ENCODE measurements around the gene RBKS. TPM values are rescaled to one million over a fixed set of nuclear protein-coding genes. Genes with fewer than 3 reads are reported as not detected.
A peak's percentile ranks its signal among the peaks of the same experiment; 100 is the strongest.

The RBKS gene
- total and polyA plus RNA-seq, 4 donors: 0.90 to 6.5 (median 4.6) TPM

DNA sequence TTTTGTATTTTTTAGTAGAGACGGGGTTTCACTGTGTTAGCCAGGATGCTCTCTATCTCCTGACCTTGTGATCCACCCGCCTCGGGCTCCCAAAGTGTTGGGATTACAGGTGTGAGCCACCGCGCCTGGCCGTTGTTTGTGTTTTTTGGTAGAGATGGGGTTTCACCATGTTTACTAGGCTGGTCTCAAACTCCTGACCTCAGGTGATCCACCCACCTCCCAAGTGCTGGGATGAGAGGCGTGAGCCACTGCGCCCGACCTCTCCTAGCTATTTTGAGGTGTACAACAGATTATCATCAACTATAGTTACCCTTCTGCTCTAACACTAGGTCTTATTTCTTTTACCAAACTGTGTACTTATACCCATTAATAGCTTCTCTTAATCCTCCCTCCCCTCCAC is 147.6 kb downstream of the RBKS start:
- Histone ChIP-seq H3K4me1 (ENCODE audit: control insufficient read depth in 1 of 2, insufficient read depth in 2 of 2, low read length in 2 of 2) (peaks cover 0 to 2% of the 10 kb centered on the region in 2 donors), H3K4me3 (ENCODE audit: low read length in 2 of 2) (no peak overlapping the region), H3K9me3 (ENCODE audit: control insufficient read depth, low read length) (no peaks in the 10 kb centered on the region), H3K27ac (ENCODE audit: low read depth in 1 of 2, low read length in 2 of 2) (no peak overlapping the region), H3K36me3 (ENCODE audit: control insufficient read depth in 1 of 2, insufficient read depth in 2 of 2, low read length in 1 of 2) (no peaks in the 10 kb centered on the region), H3K27me3 (ENCODE audit: control insufficient read depth in 1 of 2, insufficient read depth in 2 of 2, low read length in 1 of 2) (no peaks in the 10 kb centered on the region)
- no peak for ATAC-seq (ENCODE audit: low FRiP score)
- DNase-seq: no peak
- WGBS, 2 donors: 96% methylated on average over 9 of the region's 9 CpGs
- intact Hi-C loops (cut with DNase I): no loop called here

DNA sequence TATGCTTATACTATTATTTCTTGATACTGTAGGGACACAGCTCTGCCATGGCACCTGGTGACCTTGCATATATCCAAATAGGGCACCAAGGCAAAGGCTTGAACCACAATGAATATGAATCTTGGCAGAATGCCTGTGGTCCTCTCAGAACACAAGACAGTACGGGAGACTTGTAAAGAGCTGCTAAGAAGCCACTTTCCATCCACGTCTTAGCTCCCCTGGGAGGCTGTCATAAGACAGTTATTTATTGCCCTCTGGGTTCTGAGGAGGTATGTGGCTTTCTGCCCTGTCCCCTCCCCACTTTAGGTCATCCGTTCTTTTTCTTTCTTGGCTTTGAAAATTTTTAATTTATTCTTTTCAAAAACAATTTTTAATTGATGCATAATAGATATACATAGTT is 148.5 kb downstream of the RBKS start:
- H3K4me1 ChIP-seq (ENCODE audit: control insufficient read depth in 1 of 2, insufficient read depth in 2 of 2, low read length in 2 of 2): peaks cover 0 to 2% of the 10 kb centered on the region in 2 donors
- H3K4me3 ChIP-seq (ENCODE audit: low read length in 2 of 2): no peak overlapping the region
- intact Hi-C loops (cut with DNase I): no loop called here
- ATAC-seq (ENCODE audit: low FRiP score) (no peak), DNase-seq (no peak)
- H3K27me3 ChIP-seq (ENCODE audit: control insufficient read depth in 1 of 2, insufficient read depth in 2 of 2, low read length in 1 of 2): no peaks in the 10 kb centered on the region
- H3K36me3 ChIP-seq (ENCODE audit: control insufficient read depth in 1 of 2, insufficient read depth in 2 of 2, low read length in 1 of 2): no peaks in the 10 kb centered on the region
- no peaks in the 10 kb centered on the region for H3K9me3 ChIP-seq (ENCODE audit: control insufficient read depth, low read length)
- WGBS, 2 donors: 36 to 38% methylated on average over 3 of the region's 3 CpGs
- no peak overlapping the region for H3K27ac ChIP-seq (ENCODE audit: low read depth in 1 of 2, low read length in 2 of 2)

DNA sequence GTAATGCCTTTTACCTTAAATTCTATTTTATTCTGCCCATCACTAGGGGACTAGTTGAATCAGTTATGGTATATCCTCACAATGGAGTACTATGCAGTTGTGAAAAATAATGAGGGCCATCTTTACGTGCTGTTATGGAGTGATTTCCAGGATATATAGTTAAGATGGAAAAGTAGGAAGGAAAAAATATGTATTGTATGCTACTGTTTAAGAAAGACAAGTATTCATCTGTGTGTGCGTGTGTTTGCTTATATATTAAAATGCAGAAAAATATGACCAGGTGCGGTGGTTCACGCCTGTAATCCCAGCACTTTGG is 151.2 kb downstream of the RBKS start:
- no peaks in the 10 kb centered on the region for H3K4me1 ChIP-seq (ENCODE audit: control insufficient read depth in 1 of 2, insufficient read depth in 2 of 2, low read length in 2 of 2)
- no peaks in the 10 kb centered on the region for H3K9me3 ChIP-seq (ENCODE audit: control insufficient read depth, low read length)
- no peaks in the 10 kb centered on the region for H3K36me3 ChIP-seq (ENCODE audit: control insufficient read depth in 1 of 2, insufficient read depth in 2 of 2, low read length in 1 of 2)
- no peaks in the 10 kb centered on the region for H3K27me3 ChIP-seq (ENCODE audit: control insufficient read depth in 1 of 2, insufficient read depth in 2 of 2, low read length in 1 of 2)
- intact Hi-C loops (cut with DNase I): loop anchor here in 1 of 2 donors (5.0 kb wide), 1 partner anchor 33 kb away; the partner anchor contains the start of gene MRPL33
- 95 to 99% methylated on average over 4 of the region's 4 CpGs for WGBS, 2 donors
- DNase-seq (no peak), ATAC-seq (ENCODE audit: low FRiP score) (no peak)
- no peak overlapping the region for H3K4me3 ChIP-seq (ENCODE audit: low read length in 2 of 2)
- no peak overlapping the region for H3K27ac ChIP-seq (ENCODE audit: low read depth in 1 of 2, low read length in 2 of 2)

DNA sequence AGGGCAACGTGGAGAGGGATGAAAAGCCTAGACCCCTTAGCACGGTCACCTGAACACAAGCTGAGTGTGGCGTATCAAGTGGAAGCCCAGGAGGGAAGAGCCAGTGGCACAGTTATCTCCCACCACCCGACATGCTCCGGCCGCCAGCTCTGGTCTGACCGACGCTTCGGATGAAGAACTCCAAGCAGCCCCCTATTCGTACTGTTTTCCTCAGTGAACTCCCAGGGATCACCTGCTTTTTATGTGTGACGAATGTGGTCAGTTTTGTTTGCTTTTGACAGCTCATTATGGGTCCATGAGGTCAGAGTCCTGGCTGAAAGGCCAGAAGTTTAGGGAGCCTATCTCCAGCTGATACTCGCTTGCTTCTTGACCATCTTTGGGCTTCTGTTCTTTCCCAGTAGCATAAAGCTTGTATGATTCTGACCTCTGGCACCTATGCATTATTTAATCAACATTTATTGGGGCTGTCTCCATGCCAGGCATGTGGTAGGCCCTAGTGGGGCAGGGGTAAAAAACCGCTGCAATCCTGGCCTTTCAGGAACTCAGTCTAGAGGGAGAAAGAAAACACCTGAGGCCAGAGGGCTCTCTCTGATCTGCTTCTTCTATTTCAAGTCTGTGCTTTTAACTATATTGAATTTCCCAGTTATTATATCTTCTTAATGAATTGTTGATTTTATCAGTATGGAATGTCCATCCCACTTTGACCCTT is 151.7 kb downstream of the RBKS start:
- Histone ChIP-seq H3K4me1 (ENCODE audit: control insufficient read depth in 1 of 2, insufficient read depth in 2 of 2, low read length in 2 of 2) (no peaks in the 10 kb centered on the region), H3K9me3 (ENCODE audit: control insufficient read depth, low read length) (no peaks in the 10 kb centered on the region), H3K27ac (ENCODE audit: low read depth in 1 of 2, low read length in 2 of 2) (no peak overlapping the region), H3K4me3 (ENCODE audit: low read length in 2 of 2) (no peak overlapping the region), H3K27me3 (ENCODE audit: control insufficient read depth in 1 of 2, insufficient read depth in 2 of 2, low read length in 1 of 2) (no peaks in the 10 kb centered on the region), H3K36me3 (ENCODE audit: control insufficient read depth in 1 of 2, insufficient read depth in 2 of 2, low read length in 1 of 2) (no peaks in the 10 kb centered on the region)
- no peak for DNase-seq
- WGBS, 2 donors: 93 to 95% methylated on average over 13 of the region's 13 CpGs
- intact Hi-C loops (cut with DNase I): loop anchor here in 1 of 2 donors (5.0 kb wide), 1 partner anchor 34 kb away; the partner anchor contains the start of gene MRPL33
- ATAC-seq (ENCODE audit: low FRiP score): no peak

DNA sequence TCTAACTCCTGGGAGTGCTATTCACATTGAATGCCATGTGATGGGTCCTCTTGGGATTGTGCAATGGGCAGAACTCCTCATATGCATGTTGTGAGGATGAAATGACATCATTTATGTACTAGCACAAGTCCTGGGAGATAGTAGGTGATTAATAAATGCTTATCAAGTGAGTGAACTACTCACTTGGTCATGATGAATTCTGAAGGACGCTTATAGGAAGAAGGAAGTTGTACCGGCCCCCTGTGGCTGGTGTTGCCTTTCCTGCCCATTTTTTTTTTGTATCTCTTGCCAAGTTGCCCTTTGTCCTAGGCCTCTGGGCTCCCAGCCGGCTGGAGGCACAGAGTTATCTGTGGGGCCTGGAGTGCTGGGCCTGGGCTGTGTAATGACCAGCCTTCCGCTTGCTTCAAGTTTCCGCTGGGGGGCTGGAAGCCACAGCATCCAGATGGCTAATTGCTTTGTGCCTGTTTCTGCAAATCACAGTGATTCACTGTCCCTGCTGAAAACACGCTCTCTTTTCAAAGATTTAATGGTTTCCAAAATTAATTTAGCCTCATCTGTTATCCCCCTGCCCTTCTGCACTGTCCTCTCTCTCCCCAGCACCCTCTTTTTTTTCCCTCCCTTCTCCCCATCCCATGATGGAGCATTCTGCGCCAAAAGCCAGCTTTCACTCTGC is 152.4 kb downstream of the RBKS start:
- H3K4me3 ChIP-seq (ENCODE audit: low read length in 2 of 2): no peak overlapping the region
- H3K36me3 ChIP-seq (ENCODE audit: control insufficient read depth in 1 of 2, insufficient read depth in 2 of 2, low read length in 1 of 2): no peaks in the 10 kb centered on the region
- ATAC-seq (ENCODE audit: low FRiP score) (no peak), DNase-seq (no peak)
- H3K9me3 ChIP-seq (ENCODE audit: control insufficient read depth, low read length): no peaks in the 10 kb centered on the region
- intact Hi-C loops (cut with DNase I): loop anchor here in 1 of 2 donors (5.0 kb wide), 1 partner anchor 34 kb away; the partner anchor contains the start of gene MRPL33
- no peak overlapping the region for H3K27ac ChIP-seq (ENCODE audit: low read depth in 1 of 2, low read length in 2 of 2)
- H3K4me1 ChIP-seq (ENCODE audit: control insufficient read depth in 1 of 2, insufficient read depth in 2 of 2, low read length in 2 of 2): no peaks in the 10 kb centered on the region
- WGBS, 2 donors: 84 to 88% methylated on average over 7 of the region's 7 CpGs
- no peaks in the 10 kb centered on the region for H3K27me3 ChIP-seq (ENCODE audit: control insufficient read depth in 1 of 2, insufficient read depth in 2 of 2, low read length in 1 of 2)

DNA sequence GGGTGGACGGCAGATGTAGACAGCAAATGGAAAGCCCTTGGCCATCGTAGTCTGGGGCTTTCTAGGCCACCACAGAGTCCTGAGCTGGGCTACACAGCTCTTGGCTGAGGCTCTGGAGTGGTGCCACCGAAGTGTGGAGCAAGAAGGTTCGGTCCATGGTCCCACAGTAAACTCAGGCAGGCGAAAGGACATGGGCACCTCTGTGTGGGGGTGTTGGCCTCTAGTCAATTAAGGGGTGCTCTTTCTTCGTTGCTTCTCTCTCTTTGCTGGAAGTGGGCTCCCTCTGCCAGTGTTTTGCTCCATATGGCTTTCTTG is 153.3 kb downstream of the RBKS start:
- DNase-seq (no peak), ATAC-seq (ENCODE audit: low FRiP score) (peak; percentile 4)
- no peaks in the 10 kb centered on the region for H3K36me3 ChIP-seq (ENCODE audit: control insufficient read depth in 1 of 2, insufficient read depth in 2 of 2, low read length in 1 of 2)
- no peak overlapping the region for H3K4me3 ChIP-seq (ENCODE audit: low read length in 2 of 2)
- H3K4me1 ChIP-seq (ENCODE audit: control insufficient read depth in 1 of 2, insufficient read depth in 2 of 2, low read length in 2 of 2): no peaks in the 10 kb centered on the region
- WGBS, 2 donors: 94 to 97% methylated on average over 6 of the region's 6 CpGs
- no peaks in the 10 kb centered on the region for H3K27me3 ChIP-seq (ENCODE audit: control insufficient read depth in 1 of 2, insufficient read depth in 2 of 2, low read length in 1 of 2)
- H3K27ac ChIP-seq (ENCODE audit: low read depth in 1 of 2, low read length in 2 of 2): peak overlapping the region in 1 of 2 donors; percentile 69
- no peaks in the 10 kb centered on the region for H3K9me3 ChIP-seq (ENCODE audit: control insufficient read depth, low read length)
- intact Hi-C loops (cut with DNase I): loop anchor here in 1 of 2 donors (5.0 kb wide), 1 partner anchor 35 kb away; the partner anchor contains the start of gene MRPL33

DNA sequence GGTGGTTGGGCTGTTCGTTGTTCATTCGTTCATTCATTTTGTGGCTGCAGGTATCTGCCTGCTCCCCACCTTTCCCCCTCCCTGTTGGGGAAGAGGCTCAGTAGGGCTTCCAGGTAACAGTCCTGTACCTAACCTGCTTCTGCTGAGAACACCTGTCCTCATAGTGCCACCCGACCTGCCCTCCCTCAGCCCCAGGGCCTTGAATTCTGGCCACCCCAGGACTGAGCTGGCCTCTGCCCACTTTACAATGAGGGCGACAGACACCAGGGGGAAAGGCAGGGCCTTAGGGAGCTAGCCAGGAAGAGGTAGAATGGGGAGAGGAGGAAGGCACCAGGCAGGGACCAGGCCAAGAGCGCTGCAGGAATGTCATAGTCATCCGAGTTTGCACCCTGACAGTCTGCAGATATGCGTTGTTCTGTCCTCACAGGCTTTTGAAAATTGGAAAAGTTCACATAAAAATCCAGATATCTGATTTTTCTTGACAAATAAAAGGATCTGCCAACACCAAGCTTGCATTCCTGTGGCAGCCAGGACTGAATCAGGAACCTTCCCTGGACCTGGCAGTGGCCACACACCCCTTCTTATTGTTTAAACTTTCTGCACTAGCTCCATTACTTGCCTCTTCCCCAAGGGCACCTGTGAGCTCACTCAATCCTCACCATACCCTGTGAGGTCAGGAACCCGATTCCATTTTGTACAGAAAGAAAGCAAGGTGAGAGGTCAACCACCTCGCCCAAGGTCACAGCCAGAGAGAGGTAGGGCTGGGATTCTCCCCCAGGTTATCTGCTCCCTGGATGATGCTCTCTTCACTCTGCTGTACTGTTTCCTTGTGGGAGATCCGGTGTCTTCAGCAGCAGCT is 153.9 kb downstream of the RBKS start:
- no peaks in the 10 kb centered on the region for H3K36me3 ChIP-seq (ENCODE audit: control insufficient read depth in 1 of 2, insufficient read depth in 2 of 2, low read length in 1 of 2)
- H3K4me3 ChIP-seq (ENCODE audit: low read length in 2 of 2): no peak overlapping the region
- H3K9me3 ChIP-seq (ENCODE audit: control insufficient read depth, low read length): no peaks in the 10 kb centered on the region
- WGBS, 2 donors: 74 to 77% methylated on average over 10 of the region's 10 CpGs
- no peaks in the 10 kb centered on the region for H3K27me3 ChIP-seq (ENCODE audit: control insufficient read depth in 1 of 2, insufficient read depth in 2 of 2, low read length in 1 of 2)
- ATAC-seq (ENCODE audit: low FRiP score) (peak; percentile 36), DNase-seq (no peak)
- H3K4me1 ChIP-seq (ENCODE audit: control insufficient read depth in 1 of 2, insufficient read depth in 2 of 2, low read length in 2 of 2): no peaks in the 10 kb centered on the region
- intact Hi-C loops (cut with DNase I): loop anchor here in 1 of 2 donors (5.0 kb wide), 1 partner anchor 36 kb away; the partner anchor contains the start of gene MRPL33
- peak overlapping the region; percentile 69 to 85 for H3K27ac ChIP-seq (ENCODE audit: low read depth in 1 of 2, low read length in 2 of 2)

DNA sequence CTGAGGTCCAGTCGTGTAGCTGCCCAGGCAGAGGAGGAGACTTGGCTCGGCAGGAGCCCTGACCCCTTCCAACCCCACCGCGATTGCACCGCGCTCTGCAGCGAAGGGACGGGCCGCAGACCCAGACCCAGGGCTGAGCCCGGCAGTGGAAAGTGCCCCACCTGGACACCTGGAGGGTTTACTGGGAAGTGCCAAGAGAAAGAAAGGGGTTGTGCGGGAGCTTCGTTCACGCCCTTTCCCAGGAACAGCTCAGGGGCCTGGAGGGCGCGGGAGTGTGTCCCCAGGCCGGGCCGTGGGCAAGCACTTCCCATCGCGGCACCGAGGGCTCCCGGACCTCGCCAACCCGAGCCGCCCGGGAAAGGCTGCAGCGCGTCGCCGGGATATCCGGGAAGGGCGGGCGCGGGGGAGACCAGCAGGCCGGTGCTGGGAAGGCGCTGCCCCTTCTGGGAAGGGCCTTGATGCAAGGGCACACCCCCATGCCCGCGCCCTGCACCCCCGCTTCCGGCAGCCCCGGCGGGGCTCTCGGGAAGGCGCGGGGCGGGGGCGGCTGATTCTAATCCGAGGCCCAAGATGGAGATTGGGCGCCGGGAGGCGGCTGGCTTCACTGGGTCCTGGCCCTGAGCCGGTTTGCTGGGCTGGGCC is 154.8 kb downstream of the RBKS start:
- ATAC-seq (ENCODE audit: low FRiP score) (peak; percentile 96), DNase-seq (peak; percentile 93 to 95)
- Histone ChIP-seq H3K4me3 (ENCODE audit: low read length in 2 of 2) (peak overlapping the region in 1 of 2 donors; percentile 1), H3K27me3 (ENCODE audit: control insufficient read depth in 1 of 2, insufficient read depth in 2 of 2, low read length in 1 of 2) (no peaks in the 10 kb centered on the region), H3K4me1 (ENCODE audit: control insufficient read depth in 1 of 2, insufficient read depth in 2 of 2, low read length in 2 of 2) (no peaks in the 10 kb centered on the region), H3K9me3 (ENCODE audit: control insufficient read depth, low read length) (no peaks in the 10 kb centered on the region), H3K36me3 (ENCODE audit: control insufficient read depth in 1 of 2, insufficient read depth in 2 of 2, low read length in 1 of 2) (no peaks in the 10 kb centered on the region), H3K27ac (ENCODE audit: low read depth in 1 of 2, low read length in 2 of 2) (peak overlapping the region; percentile 85 to 89)
- WGBS, 2 donors: 1% methylated on average over 49 to 51 of the region's 51 CpGs
- intact Hi-C loops (cut with DNase I): loop anchor here (1.0 to 5.0 kb wide), 2 partner anchors 9 to 37 kb away; partner anchors contain the start of gene MRPL33 (in 1 of the 2)

All from aorta (tissue), 5 donors.